ENCODE measurements around the gene CFAP20DC.

DNA sequence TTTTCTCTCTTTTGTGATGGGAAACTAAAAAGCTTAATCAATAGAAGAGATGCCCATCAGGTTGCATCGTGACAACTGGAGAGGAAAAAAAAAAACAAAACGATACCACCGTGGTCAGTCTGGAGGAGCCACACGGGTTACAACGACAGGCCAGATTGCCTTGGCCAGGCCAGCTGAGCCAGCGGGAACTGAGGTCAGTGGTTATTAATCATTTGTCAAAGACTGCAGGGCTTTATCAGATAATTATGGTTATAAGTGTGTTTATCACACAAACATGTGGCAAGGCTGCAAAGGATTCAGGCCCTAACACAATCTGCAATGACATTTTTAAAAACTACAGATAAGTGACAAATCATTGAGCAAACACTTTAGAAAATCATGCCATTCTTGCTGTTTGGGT lies 248.3 kb downstream of the CFAP20DC start:
- TF ChIP-seq, protein P1, sequence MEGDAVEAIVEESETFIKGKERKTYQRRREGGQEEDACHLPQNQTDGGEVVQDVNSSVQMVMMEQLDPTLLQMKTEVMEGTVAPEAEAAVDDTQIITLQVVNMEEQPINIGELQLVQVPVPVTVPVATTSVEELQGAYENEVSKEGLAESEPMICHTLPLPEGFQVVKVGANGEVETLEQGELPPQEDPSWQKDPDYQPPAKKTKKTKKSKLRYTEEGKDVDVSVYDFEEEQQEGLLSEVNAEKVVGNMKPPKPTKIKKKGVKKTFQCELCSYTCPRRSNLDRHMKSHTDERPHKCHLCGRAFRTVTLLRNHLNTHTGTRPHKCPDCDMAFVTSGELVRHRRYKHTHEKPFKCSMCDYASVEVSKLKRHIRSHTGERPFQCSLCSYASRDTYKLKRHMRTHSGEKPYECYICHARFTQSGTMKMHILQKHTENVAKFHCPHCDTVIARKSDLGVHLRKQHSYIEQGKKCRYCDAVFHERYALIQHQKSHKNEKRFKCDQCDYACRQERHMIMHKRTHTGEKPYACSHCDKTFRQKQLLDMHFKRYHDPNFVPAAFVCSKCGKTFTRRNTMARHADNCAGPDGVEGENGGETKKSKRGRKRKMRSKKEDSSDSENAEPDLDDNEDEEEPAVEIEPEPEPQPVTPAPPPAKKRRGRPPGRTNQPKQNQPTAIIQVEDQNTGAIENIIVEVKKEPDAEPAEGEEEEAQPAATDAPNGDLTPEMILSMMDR (conservative IDR thresholded peaks at IDR 0.05; ENCODE audit: low read depth in 2 of 2) = no peak
- TF ChIP-seq POLR2AphosphoS5 (IDR thresholded peaks at IDR 0.05; ENCODE audit: low read depth) = no peak
- TF ChIP-seq EZH2 (IDR thresholded peaks at IDR 0.05; ENCODE audit: low read depth, unreplicated experiment) = no peak
- no peak for TF ChIP-seq EZH2phosphoT487 (IDR thresholded peaks at IDR 0.05; ENCODE audit: unreplicated experiment)
- TF ChIP-seq REST (IDR thresholded peaks at IDR 0.05; ENCODE audit: unreplicated experiment) = no peak
- no peak for TF ChIP-seq ZNF331 (CRISPR knock-in tag; IDR thresholded peaks at IDR 0.05; ENCODE audit: low read depth)
- no peak for TF ChIP-seq JUNB (IDR thresholded peaks at IDR 0.05; ENCODE audit: unreplicated experiment)
- no peak for TF ChIP-seq CREB1 (CRISPR knock-in tag; IDR thresholded peaks at IDR 0.05; ENCODE audit: low read depth)
- no peak for TF ChIP-seq ETS1 (IDR thresholded peaks at IDR 0.05)
